ENCODE results near the gene PPARG.

The PPARG gene

GRCh38 chr3:12316729-12317351, 28.0 kb downstream of the PPARG start:
- TF ChIP-seq EZH2 (IDR thresholded peaks at IDR 0.05; ENCODE audit: borderline replicate concordance, low read length): no peak
- TF ChIP-seq CTCF (IDR thresholded peaks at IDR 0.05; ENCODE audit: low read length): no peak
- Histone ChIP-seq H3K27ac (ENCODE audit: low read depth, low read length, poor library complexity, severe bottlenecking) (no peak overlapping the region), H3K4me2 (ENCODE audit: low read length) (no peak overlapping the region), H3K9me3 (ENCODE audit: low read length) (no peaks in the 10 kb centered on the region), H3K36me3 (ENCODE audit: insufficient read depth, low read length) (no peaks in the 10 kb centered on the region), H3K27me3 (ENCODE audit: insufficient read depth, low read length) (no peaks in the 10 kb centered on the region), H4K20me1 (ENCODE audit: insufficient read depth, low read length) (no peaks in the 10 kb centered on the region), H3K4me3 (ENCODE audit: low read depth, low read length, poor library complexity, severe bottlenecking) (no peak overlapping the region), H2AFZ (ENCODE audit: low read length) (no peak overlapping the region), H3K9me2 (ENCODE audit: low read depth, low read length) (no peaks in the 10 kb centered on the region), H3K79me2 (ENCODE audit: insufficient read depth, low read length) (no peaks in the 10 kb centered on the region), H3K9ac (ENCODE audit: low read length) (no peak overlapping the region), H3F3A (ENCODE audit: insufficient read depth, low read length) (no peaks in the 10 kb centered on the region), H3K4me1 (ENCODE audit: insufficient read depth, low read length, severe bottlenecking) (no peaks in the 10 kb centered on the region)

GRCh38 chr3:12317914-12318313, 29.0 kb downstream of the PPARG start:
- H3F3A ChIP-seq (ENCODE audit: insufficient read depth, low read length): no peaks in the 10 kb centered on the region
- no peak overlapping the region for H3K4me3 ChIP-seq (ENCODE audit: low read depth, low read length, poor library complexity, severe bottlenecking)
- TF ChIP-seq EZH2 (IDR thresholded peaks at IDR 0.05; ENCODE audit: borderline replicate concordance, low read length): no peak
- TF ChIP-seq CTCF (IDR thresholded peaks at IDR 0.05; ENCODE audit: low read length): no peak
- no peak overlapping the region for H3K9ac ChIP-seq (ENCODE audit: low read length)
- H4K20me1 ChIP-seq (ENCODE audit: insufficient read depth, low read length): no peaks in the 10 kb centered on the region
- H3K27me3 ChIP-seq (ENCODE audit: insufficient read depth, low read length): no peaks in the 10 kb centered on the region
- no peaks in the 10 kb centered on the region for H3K36me3 ChIP-seq (ENCODE audit: insufficient read depth, low read length)
- no peaks in the 10 kb centered on the region for H3K79me2 ChIP-seq (ENCODE audit: insufficient read depth, low read length)
- no peaks in the 10 kb centered on the region for H3K9me3 ChIP-seq (ENCODE audit: low read length)
- no peaks in the 10 kb centered on the region for H3K4me1 ChIP-seq (ENCODE audit: insufficient read depth, low read length, severe bottlenecking)
- H3K27ac ChIP-seq (ENCODE audit: low read depth, low read length, poor library complexity, severe bottlenecking): no peak overlapping the region
- H3K9me2 ChIP-seq (ENCODE audit: low read depth, low read length): no peaks in the 10 kb centered on the region
- H2AFZ ChIP-seq (ENCODE audit: low read length): no peak overlapping the region
- no peak overlapping the region for H3K4me2 ChIP-seq (ENCODE audit: low read length)

GRCh38 chr3:12318758-12319621, 30.1 kb downstream of the PPARG start:
- H3K4me2 ChIP-seq (ENCODE audit: low read length): no peak overlapping the region
- no peaks in the 10 kb centered on the region for H3F3A ChIP-seq (ENCODE audit: insufficient read depth, low read length)
- no peaks in the 10 kb centered on the region for H3K27me3 ChIP-seq (ENCODE audit: insufficient read depth, low read length)
- H3K36me3 ChIP-seq (ENCODE audit: insufficient read depth, low read length): no peaks in the 10 kb centered on the region
- H3K4me1 ChIP-seq (ENCODE audit: insufficient read depth, low read length, severe bottlenecking): no peaks in the 10 kb centered on the region
- no peak overlapping the region for H3K27ac ChIP-seq (ENCODE audit: low read depth, low read length, poor library complexity, severe bottlenecking)
- TF ChIP-seq CTCF (IDR thresholded peaks at IDR 0.05; ENCODE audit: low read length) (no peak), EZH2 (IDR thresholded peaks at IDR 0.05; ENCODE audit: borderline replicate concordance, low read length) (no peak)
- no peaks in the 10 kb centered on the region for H3K9me3 ChIP-seq (ENCODE audit: low read length)
- no peaks in the 10 kb centered on the region for H4K20me1 ChIP-seq (ENCODE audit: insufficient read depth, low read length)
- no peaks in the 10 kb centered on the region for H3K9me2 ChIP-seq (ENCODE audit: low read depth, low read length)
- H3K79me2 ChIP-seq (ENCODE audit: insufficient read depth, low read length): no peaks in the 10 kb centered on the region
- no peak overlapping the region for H3K9ac ChIP-seq (ENCODE audit: low read length)
- no peak overlapping the region for H3K4me3 ChIP-seq (ENCODE audit: low read depth, low read length, poor library complexity, severe bottlenecking)
- H2AFZ ChIP-seq (ENCODE audit: low read length): no peak overlapping the region
